GM21390 (cell line): ENCODE results near the gene RPL3.

Experiments used
- ATAC-seq: cut with Tn5 transposase; IDR thresholded peaks from one replicate; pipeline ENCODE4 v1.9.1; 2021; ENCODE audit not compliant: unreplicated experiment

Gene RPL3

GRCh38 chr22:39301108-39301507 lies 18.3 kb downstream of the RPL3 start:
- no peak for ATAC-seq

GRCh38 chr22:39300186-39300830 lies 19.1 kb downstream of the RPL3 start:
- no peak for ATAC-seq

- ATAC-seq = no peak
These were observed 19.6 kb downstream of the RPL3 start for GRCh38 chr22:39299829-39300178.

- no peak for ATAC-seq
These were observed 21.0 kb downstream of the RPL3 start for GRCh38 chr22:39298241-39298987.

GRCh38 chr22:39297490-39298240 lies 21.8 kb downstream of the RPL3 start:
- no peak for ATAC-seq

- ATAC-seq = no peak
These were observed 22.4 kb downstream of the RPL3 start for GRCh38 chr22:39296981-39297489.

GRCh38 chr22:39296535-39296934 lies 22.9 kb downstream of the RPL3 start:
- no peak for ATAC-seq

GRCh38 chr22:39294571-39295468 lies 24.6 kb downstream of the RPL3 start:
- ATAC-seq = no peak

- ATAC-seq = no peak
These were observed 25.6 kb downstream of the RPL3 start for GRCh38 chr22:39293766-39294368.

- no peak for ATAC-seq
These were observed 26.8 kb downstream of the RPL3 start for GRCh38 chr22:39292561-39293074.

- no peak for ATAC-seq
These were observed 27.4 kb downstream of the RPL3 start for GRCh38 chr22:39292031-39292462.

- no peak for ATAC-seq
These were observed 27.9 kb downstream of the RPL3 start for GRCh38 chr22:39291523-39291922.

GRCh38 chr22:39290724-39291161 lies 28.7 kb downstream of the RPL3 start:
- ATAC-seq = no peak

GRCh38 chr22:39289975-39290720 lies 29.3 kb downstream of the RPL3 start:
- no peak for ATAC-seq

GRCh38 chr22:39289533-39289932 lies 29.9 kb downstream of the RPL3 start:
- no peak for ATAC-seq

- no peak for ATAC-seq
These were observed 31.1 kb downstream of the RPL3 start for GRCh38 chr22:39288135-39288898.

- no peak for ATAC-seq
These were observed 32.2 kb downstream of the RPL3 start for GRCh38 chr22:39287076-39287725.

- ATAC-seq = no peak
These were observed 34.4 kb downstream of the RPL3 start for GRCh38 chr22:39284983-39285382.
